Stimulated activated CD4-positive, alpha-beta T cell treated with anti-CD3 and anti-CD28 coated beads, TNF-alpha, amount 100 ng/mL, for 4 hours (primary cell): ENCODE measurements around the gene VCX2.
"Not testable (repeated sequence)": the region's sequence is repeated elsewhere in the genome, so short reads cannot be mapped to it uniquely, and the experiment has no call there.

Experiments used
- DNase-seq, 3 experiments: peaks; one replicate each; pipeline ENCODE4 v3.0.0-alpha.2; 2020; ENCODE audit warnings: low read depth in 3 of 3

Gene VCX2

DNA sequence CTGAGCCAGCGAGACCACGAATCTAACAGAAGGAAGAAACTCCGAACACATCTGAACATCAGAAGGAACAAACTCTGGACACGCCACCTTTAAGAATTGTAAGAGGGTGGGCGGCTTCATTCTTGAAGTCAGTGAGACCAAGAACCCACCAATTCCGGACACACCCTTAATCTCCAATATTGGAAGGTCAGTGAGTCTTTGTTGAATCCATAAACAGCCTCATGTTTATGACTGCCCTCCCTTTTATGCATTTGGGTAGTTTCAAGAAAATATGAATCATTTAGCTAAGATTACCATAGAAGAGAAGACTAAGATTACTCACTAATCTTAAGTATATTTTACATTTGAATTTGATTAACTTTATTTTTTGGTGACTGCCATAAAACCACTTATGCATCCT lies 48.5 kb downstream of the VCX2 start:
- DNase-seq: no peak

GRCh38 chrX:8121391-8121790 lies 49.7 kb downstream of the VCX2 start:
- not testable (repeated sequence) for DNase-seq
